ENCODE measurements around the gene PLA2G4E. TPM values are rescaled to one million over a fixed set of nuclear protein-coding genes. Genes with fewer than 3 reads are reported as not detected.
A peak's percentile ranks its signal among the peaks of the same experiment; 100 is the strongest.

Gene PLA2G4E
- total RNA-seq, 6 donors from 2014 or later: 0.13 to 5.2 (median 1.1) TPM; not detected in 2

- Histone ChIP-seq H3K9me3 (no peaks in the 10 kb centered on the region), H3K4me3 (no peak overlapping the region), H3K4me1 (peaks cover 0 to 17% (median 3%) of the 10 kb centered on the region in 4 donors), H3K27me3 (no peaks in the 10 kb centered on the region), H3K27ac (peak overlapping the region in 3 of 4 donors; percentile 37 to 85 (median 47)), H3K36me3 (no peaks in the 10 kb centered on the region)
- 75 to 80% methylated on average over 2 of the region's 2 CpGs for WGBS, 2 donors
- DNase-seq (peak; percentile 14 to 87), ATAC-seq (ENCODE audit: low FRiP score in 2 of 2) (peak; percentile 36 to 84)
- TF ChIP-seq CTCF (IDR thresholded peaks at IDR 0.05) (no peak), POLR2A (IDR thresholded peaks at IDR 0.05) (no peak), POLR2AphosphoS5 (IDR thresholded peaks at IDR 0.05) (no peak), EP300 (IDR thresholded peaks at IDR 0.05) (peak in 1 of 4 donors; percentile 42)
Observed at GRCh38 chr15:42012241-42012640, 8.6 kb downstream of the PLA2G4E start.

- H3K27me3 ChIP-seq: no peaks in the 10 kb centered on the region
- peak overlapping the region in 2 of 4 donors; percentile 40 to 85 for H3K27ac ChIP-seq
- H3K9me3 ChIP-seq: no peaks in the 10 kb centered on the region
- no peak for TF ChIP-seq POLR2AphosphoS5 (IDR thresholded peaks at IDR 0.05)
- TF ChIP-seq EP300 (IDR thresholded peaks at IDR 0.05): no peak
- no peak for TF ChIP-seq CTCF (IDR thresholded peaks at IDR 0.05)
- no peak for TF ChIP-seq POLR2A (IDR thresholded peaks at IDR 0.05)
- peaks cover 0 to 17% (median 3%) of the 10 kb centered on the region in 4 donors for H3K4me1 ChIP-seq
- no peak for DNase-seq
- 93 to 95% methylated on average over 7 of the region's 7 CpGs for WGBS, 2 donors
- no peaks in the 10 kb centered on the region for H3K36me3 ChIP-seq
- ATAC-seq (ENCODE audit: low FRiP score in 2 of 2): no peak
- H3K4me3 ChIP-seq: no peak overlapping the region
Observed at GRCh38 chr15:42011074-42011473, 9.8 kb downstream of the PLA2G4E start.

GRCh38 chr15:42010434-42010833 lies 10.4 kb downstream of the PLA2G4E start:
- DNase-seq: no peak
- Histone ChIP-seq H3K27me3 (no peaks in the 10 kb centered on the region), H3K36me3 (no peaks in the 10 kb centered on the region), H3K4me3 (no peak overlapping the region), H3K9me3 (no peaks in the 10 kb centered on the region), H3K4me1 (peaks cover 0 to 17% (median 3%) of the 10 kb centered on the region in 4 donors), H3K27ac (peak overlapping the region in 1 of 4 donors; percentile 85)
- no peak for TF ChIP-seq POLR2A (IDR thresholded peaks at IDR 0.05)
- TF ChIP-seq EP300 (IDR thresholded peaks at IDR 0.05): no peak
- TF ChIP-seq POLR2AphosphoS5 (IDR thresholded peaks at IDR 0.05): no peak
- TF ChIP-seq CTCF (IDR thresholded peaks at IDR 0.05): no peak
- 77 to 88% methylated on average over 1 of the region's 1 CpG for WGBS, 2 donors
- no peak for ATAC-seq (ENCODE audit: low FRiP score in 2 of 2)

- Histone ChIP-seq H3K4me1 (peaks cover 0 to 17% (median 3%) of the 10 kb centered on the region in 4 donors), H3K36me3 (no peaks in the 10 kb centered on the region), H3K4me3 (no peak overlapping the region), H3K27me3 (no peaks in the 10 kb centered on the region), H3K9me3 (no peaks in the 10 kb centered on the region), H3K27ac (no peak overlapping the region)
- no peak for ATAC-seq (ENCODE audit: low FRiP score in 2 of 2)
- no peak for DNase-seq
- WGBS, 2 donors: 96 to 98% methylated on average over 5 of the region's 5 CpGs
- TF ChIP-seq POLR2AphosphoS5 (IDR thresholded peaks at IDR 0.05) (no peak), EP300 (IDR thresholded peaks at IDR 0.05) (no peak), CTCF (IDR thresholded peaks at IDR 0.05) (no peak), POLR2A (IDR thresholded peaks at IDR 0.05) (no peak)
Observed at GRCh38 chr15:42009474-42009873, 11.4 kb downstream of the PLA2G4E start.

GRCh38 chr15:42009022-42009421 lies 11.8 kb downstream of the PLA2G4E start:
- Histone ChIP-seq H3K9me3 (no peaks in the 10 kb centered on the region), H3K27ac (no peak overlapping the region)

More at GRCh38 chr15:42009022-42009421, 11.8 kb downstream of the PLA2G4E start:
- DNase-seq: no peak
- Histone ChIP-seq H3K4me3 (no peak overlapping the region), H3K27me3 (no peaks in the 10 kb centered on the region), H3K36me3 (no peaks in the 10 kb centered on the region), H3K4me1 (peaks cover 0 to 13% (median 3%) of the 10 kb centered on the region in 4 donors)
- TF ChIP-seq CTCF (IDR thresholded peaks at IDR 0.05) (no peak), POLR2A (IDR thresholded peaks at IDR 0.05) (no peak), POLR2AphosphoS5 (IDR thresholded peaks at IDR 0.05) (no peak), EP300 (IDR thresholded peaks at IDR 0.05) (no peak)
- ATAC-seq (ENCODE audit: low FRiP score in 2 of 2): no peak
